ENCODE results near the gene RNF13.

RNF13 gene

DNA sequence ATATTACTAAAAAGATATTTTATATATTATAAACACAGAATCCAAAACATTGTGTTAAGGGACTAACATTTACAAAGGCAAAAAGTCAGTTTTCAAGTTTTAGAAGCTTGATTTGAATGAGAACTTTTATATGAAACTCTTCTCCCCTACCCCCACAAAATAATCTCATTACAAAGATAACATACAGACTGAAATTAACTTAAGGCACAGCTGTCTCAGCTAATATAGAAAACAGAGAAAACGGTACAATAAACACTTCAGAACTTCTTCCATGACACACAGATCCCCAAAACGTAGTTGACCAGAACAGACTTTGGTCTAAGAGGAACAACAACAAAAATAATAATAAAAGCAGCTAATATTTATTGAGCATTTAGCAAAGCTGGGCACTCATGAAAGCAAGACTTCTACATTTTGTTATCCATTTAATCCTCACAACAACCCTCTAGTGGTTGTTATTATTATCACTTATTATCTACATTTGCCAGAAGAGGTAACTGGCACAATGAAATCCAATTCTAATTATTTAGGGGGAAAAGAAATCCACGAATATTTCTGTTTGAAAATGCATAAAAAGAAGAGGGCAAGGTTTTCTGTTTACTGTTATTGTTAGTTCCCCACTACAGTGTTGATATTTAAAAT lies 89.6 kb downstream of the RNF13 start:
- DNase-seq (ENCODE audit: low read depth), result peak; percentile 36
- TF ChIP-seq, protein P1, sequence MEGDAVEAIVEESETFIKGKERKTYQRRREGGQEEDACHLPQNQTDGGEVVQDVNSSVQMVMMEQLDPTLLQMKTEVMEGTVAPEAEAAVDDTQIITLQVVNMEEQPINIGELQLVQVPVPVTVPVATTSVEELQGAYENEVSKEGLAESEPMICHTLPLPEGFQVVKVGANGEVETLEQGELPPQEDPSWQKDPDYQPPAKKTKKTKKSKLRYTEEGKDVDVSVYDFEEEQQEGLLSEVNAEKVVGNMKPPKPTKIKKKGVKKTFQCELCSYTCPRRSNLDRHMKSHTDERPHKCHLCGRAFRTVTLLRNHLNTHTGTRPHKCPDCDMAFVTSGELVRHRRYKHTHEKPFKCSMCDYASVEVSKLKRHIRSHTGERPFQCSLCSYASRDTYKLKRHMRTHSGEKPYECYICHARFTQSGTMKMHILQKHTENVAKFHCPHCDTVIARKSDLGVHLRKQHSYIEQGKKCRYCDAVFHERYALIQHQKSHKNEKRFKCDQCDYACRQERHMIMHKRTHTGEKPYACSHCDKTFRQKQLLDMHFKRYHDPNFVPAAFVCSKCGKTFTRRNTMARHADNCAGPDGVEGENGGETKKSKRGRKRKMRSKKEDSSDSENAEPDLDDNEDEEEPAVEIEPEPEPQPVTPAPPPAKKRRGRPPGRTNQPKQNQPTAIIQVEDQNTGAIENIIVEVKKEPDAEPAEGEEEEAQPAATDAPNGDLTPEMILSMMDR (conservative IDR thresholded peaks at IDR 0.05; ENCODE audit: low read depth, low read length), result no peak
- no peak overlapping the region for H3K4me3 ChIP-seq (ENCODE audit: low read depth, low read length)

DNA sequence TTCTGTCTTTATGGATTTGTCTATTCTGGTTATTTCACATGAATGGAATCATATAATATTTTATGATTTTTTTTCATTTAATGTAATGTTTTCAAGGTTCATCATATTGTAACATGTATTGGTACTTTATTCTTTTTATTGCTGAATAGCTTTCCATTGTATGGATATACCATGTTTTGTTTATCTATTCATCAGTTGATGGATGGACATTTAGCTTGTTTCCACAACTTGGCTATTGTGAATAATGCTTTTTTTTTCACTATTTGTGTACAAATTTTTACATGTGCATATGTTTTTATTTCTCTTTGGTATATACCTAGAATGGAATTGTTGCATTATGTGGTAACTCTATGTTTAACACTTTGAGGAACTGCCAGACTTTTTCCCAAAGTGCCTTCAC lies 93.0 kb downstream of the RNF13 start:
- TF ChIP-seq, protein P1 (conservative IDR thresholded peaks at IDR 0.05; ENCODE audit: low read depth, low read length), result no peak
- no peak for DNase-seq (ENCODE audit: low read depth)
- H3K4me3 ChIP-seq (ENCODE audit: low read depth, low read length), result no peak overlapping the region

DNA sequence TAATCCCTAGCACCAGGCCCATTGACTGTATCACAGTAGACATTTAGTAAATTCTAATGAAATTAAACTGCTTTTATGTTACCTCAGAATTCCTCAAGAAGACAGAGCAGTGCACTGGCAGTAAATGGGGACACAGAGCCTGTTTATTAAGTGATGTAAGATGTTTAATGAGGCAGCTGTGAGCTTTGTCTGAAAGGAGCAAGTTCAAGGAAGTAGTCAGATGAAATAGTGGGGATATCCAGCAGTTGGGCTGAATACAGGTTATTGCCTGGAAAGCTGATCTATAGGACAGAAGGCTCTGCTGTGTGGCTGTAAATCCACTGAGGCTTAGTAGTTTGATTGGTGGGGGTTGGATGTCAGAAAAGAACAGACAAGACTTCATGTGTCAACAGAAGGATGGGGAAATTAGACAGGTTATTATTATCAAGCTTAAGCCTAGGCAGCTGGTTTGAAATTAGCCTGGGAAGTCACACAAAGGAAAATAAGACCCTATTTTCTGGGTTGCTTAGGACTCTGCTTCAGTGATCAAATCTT lies 95.5 kb downstream of the RNF13 start:
- no peak for DNase-seq (ENCODE audit: low read depth)
- H3K4me3 ChIP-seq (ENCODE audit: low read depth, low read length), result no peak overlapping the region
- TF ChIP-seq, protein P1 (conservative IDR thresholded peaks at IDR 0.05; ENCODE audit: low read depth, low read length), result no peak

DNA sequence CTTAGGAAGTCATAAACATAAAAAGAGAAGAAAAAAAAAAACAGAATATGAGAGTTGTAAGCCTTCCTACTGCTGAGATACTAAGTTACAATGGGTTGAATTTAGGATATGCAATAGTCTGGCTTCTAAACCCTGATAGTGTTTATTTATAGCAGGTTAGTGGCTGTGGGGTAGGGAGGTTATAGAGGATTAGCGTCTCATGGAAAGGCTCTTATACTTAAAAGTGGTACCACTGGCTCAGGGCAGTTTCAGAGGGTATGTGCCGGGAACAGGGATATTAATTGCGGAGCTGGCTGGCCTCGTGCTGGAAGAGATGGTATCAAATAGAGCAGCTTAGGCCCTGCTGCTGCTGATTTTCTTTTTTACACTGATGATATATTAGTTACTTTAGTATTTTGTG lies 96.9 kb downstream of the RNF13 start:
- H3K4me3 ChIP-seq (ENCODE audit: low read depth, low read length), result no peak overlapping the region
- DNase-seq (ENCODE audit: low read depth), result no peak
- TF ChIP-seq, protein P1 (conservative IDR thresholded peaks at IDR 0.05; ENCODE audit: low read depth, low read length), result no peak

DNA sequence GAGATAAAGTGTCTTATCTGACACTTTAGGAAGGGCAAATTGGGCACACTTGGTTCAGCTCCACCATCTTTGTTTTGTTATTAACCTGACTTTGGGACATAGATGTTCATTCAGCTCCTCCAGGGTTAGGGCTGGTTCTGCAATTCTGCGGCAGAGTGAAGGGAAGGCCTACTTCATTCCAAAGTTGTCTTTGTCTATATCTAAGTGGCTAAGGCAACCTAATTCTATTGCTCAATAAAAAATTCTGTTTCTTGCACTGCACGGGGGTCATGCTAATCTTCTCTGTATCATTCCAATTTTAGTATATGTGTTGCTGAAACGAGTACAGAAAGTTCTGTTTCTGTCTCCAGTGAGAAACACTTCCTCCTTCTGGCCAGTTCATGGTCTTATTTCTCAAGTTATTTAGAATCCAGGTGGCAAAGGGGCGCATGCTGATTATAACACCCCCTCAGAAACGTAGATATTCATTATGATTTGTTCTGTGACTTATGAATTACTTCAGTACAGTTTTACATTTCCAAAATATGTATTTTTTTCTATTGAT lies 104.2 kb downstream of the RNF13 start:
- H3K4me3 ChIP-seq (ENCODE audit: low read depth, low read length), result no peak overlapping the region
- no peak for DNase-seq (ENCODE audit: low read depth)
- TF ChIP-seq, protein P1 (conservative IDR thresholded peaks at IDR 0.05; ENCODE audit: low read depth, low read length), result no peak

DNA sequence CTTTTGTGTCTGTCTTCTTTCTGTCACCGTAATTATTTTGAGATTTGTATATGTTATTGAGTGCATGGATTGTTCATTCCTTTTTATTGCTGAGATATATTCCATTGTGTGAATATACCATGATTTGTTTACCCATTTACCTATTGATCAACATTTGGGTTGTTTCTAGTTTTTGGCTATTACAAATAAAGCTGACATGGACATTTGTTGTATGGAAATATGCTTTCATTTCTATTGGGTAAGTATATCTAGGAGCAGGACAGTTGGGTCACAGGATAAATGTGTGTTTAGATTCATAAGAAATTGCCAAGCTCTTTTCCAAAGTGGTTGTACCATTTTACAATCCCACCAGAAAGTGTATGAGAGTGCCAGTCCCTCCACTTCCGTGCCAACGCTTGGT lies 106.5 kb downstream of the RNF13 start:
- DNase-seq (ENCODE audit: low read depth), result no peak
- no peak overlapping the region for H3K4me3 ChIP-seq (ENCODE audit: low read depth, low read length)
- TF ChIP-seq, protein P1 (conservative IDR thresholded peaks at IDR 0.05; ENCODE audit: low read depth, low read length), result no peak

DNA sequence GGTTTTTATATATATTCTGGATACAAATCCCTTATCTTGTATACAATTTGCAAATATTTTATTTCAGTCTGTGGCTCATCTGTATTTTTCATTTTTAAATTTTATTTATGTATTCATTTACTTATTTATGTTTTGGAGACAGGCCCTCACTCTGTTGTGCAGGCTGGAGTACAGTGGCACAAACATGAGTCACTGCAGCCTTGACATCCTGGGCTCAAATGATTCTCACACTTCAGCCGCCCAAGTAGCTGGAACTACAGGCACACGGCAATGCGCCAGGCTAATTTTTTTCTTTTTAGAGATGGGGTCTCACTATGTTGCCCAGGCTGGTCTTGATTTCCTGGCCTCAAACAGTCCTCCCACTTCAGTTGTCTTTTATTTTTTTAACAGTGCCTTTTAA lies 107.1 kb downstream of the RNF13 start:
- TF ChIP-seq, protein P1 (conservative IDR thresholded peaks at IDR 0.05; ENCODE audit: low read depth, low read length), result no peak
- no peak overlapping the region for H3K4me3 ChIP-seq (ENCODE audit: low read depth, low read length)
- DNase-seq (ENCODE audit: low read depth), result no peak

Measured in choroid plexus epithelial cell (primary cell).